Renal cortical epithelial cell (primary cell): Measurements from ENCODE around the gene LRBA. TPM values are rescaled to one million over a fixed set of nuclear protein-coding genes. Genes with fewer than 3 reads are reported as not detected.

Experiments
- DNase-seq: peaks from one replicate; pipeline ENCODE4 v3.0.0-alpha.2; 2011; ENCODE audit warnings: low read depth
- total RNA-seq: library from RNA; depleted of rRNA; stranded (reverse); fragments of >200 nt; gene quantifications from 2 replicates; pipeline ENCODE4 v1.2.3, GENCODE V29; 2014

Gene LRBA
- total RNA-seq, 1 donor from 2014 or later: 119 TPM

- DNase-seq: peak; percentile 87
These were observed 140.5 kb downstream of the LRBA start for GRCh38 chr4:150874338-150875226.

- DNase-seq: peak; percentile 80
These were observed 147.9 kb downstream of the LRBA start for GRCh38 chr4:150867148-150867547.

- no peak for DNase-seq
These were observed 151.6 kb downstream of the LRBA start for GRCh38 chr4:150863456-150863855.

- DNase-seq: no peak
These were observed 152.3 kb downstream of the LRBA start for GRCh38 chr4:150862829-150863228.

- DNase-seq: no peak
These were observed 155.6 kb downstream of the LRBA start for GRCh38 chr4:150859453-150859852.

- no peak for DNase-seq
These were observed 159.0 kb downstream of the LRBA start for GRCh38 chr4:150855981-150856510.

- no peak for DNase-seq
These were observed 160.5 kb downstream of the LRBA start for GRCh38 chr4:150854600-150854999.

GRCh38 chr4:150853882-150854281 lies 161.2 kb downstream of the LRBA start:
- DNase-seq: no peak

GRCh38 chr4:150852216-150852615 lies 162.9 kb downstream of the LRBA start:
- no peak for DNase-seq

GRCh38 chr4:150849016-150849415 lies 166.1 kb downstream of the LRBA start:
- peak; percentile 87 for DNase-seq

- no peak for DNase-seq
These were observed 186.9 kb downstream of the LRBA start for GRCh38 chr4:150828159-150828558.

GRCh38 chr4:150827226-150827625 lies 187.9 kb downstream of the LRBA start:
- DNase-seq: no peak

GRCh38 chr4:150826306-150826705 lies 188.8 kb downstream of the LRBA start:
- DNase-seq: no peak

- no peak for DNase-seq
These were observed 192.7 kb downstream of the LRBA start for GRCh38 chr4:150822407-150822806.

- no peak for DNase-seq
These were observed 193.4 kb downstream of the LRBA start for GRCh38 chr4:150821641-150822040.

GRCh38 chr4:150820409-150820808 lies 194.7 kb downstream of the LRBA start:
- DNase-seq: no peak

- no peak for DNase-seq
These were observed 196.4 kb downstream of the LRBA start for GRCh38 chr4:150818661-150819060.

GRCh38 chr4:150817804-150818528 lies 197.1 kb downstream of the LRBA start:
- DNase-seq: no peak

- no peak for DNase-seq
These were observed 198.1 kb downstream of the LRBA start for GRCh38 chr4:150817017-150817416.

GRCh38 chr4:150816491-150816890 lies 198.6 kb downstream of the LRBA start:
- DNase-seq: no peak

GRCh38 chr4:150814873-150815272 lies 200.2 kb downstream of the LRBA start:
- DNase-seq: no peak

- DNase-seq: no peak
These were observed 209.7 kb downstream of the LRBA start for GRCh38 chr4:150805183-150806025.
